HepG2 (cell line): ENCODE results near the gene PHF10. TPM values are rescaled to one million over a fixed set of nuclear protein-coding genes. Genes with fewer than 3 reads are reported as not detected.

ENCODE experiments used
- CREB1 ChIP-seq, 2 experiments: fragments of 450-650 bp in 1 of 2; IDR thresholded peaks; 2 replicates each; pipeline ENCODE4 v1.6.1; 2016 to 2017; ENCODE audit warnings: control low read depth in 1 of 2, mild to moderate bottlenecking in 1 of 2, missing compliant biosample characterization in 1 of 2, missing genetic modification characterization in 1 of 2
- CREB3 ChIP-seq: sonication (generic); formaldehyde crosslinking; IDR thresholded peaks from 2 replicates; pipeline ENCODE4 v1.5.0; 2020; ENCODE audit warnings: missing genetic modification reagents
- ELF1 ChIP-seq: sonication (generic); formaldehyde crosslinking; IDR thresholded peaks from 2 replicates; pipeline ENCODE4 v1.4.0; 2020; ENCODE audit warnings: missing genetic modification reagents
- ESRRA ChIP-seq: sonication (generic); formaldehyde crosslinking; IDR thresholded peaks from 2 replicates; pipeline ENCODE4 v1.5.1; 2020; ENCODE audit warnings: mild to moderate bottlenecking, low read depth, missing genetic modification reagents
- GATA4 ChIP-seq: sonication (generic); IDR thresholded peaks from 2 replicates; pipeline ENCODE4 v1.6.1; 2016; ENCODE audit warnings: antibody characterized with exemption, low read depth, borderline replicate concordance
- IRX3 ChIP-seq: sonication (generic); formaldehyde crosslinking; IDR thresholded peaks from 2 replicates; pipeline ENCODE4 v1.8.1; 2023; ENCODE audit warnings: mild to moderate bottlenecking, low read depth, missing genetic modification reagents, borderline replicate concordance
- KDM3A ChIP-seq: IDR thresholded peaks from 2 replicates; pipeline ENCODE4 v1.6.1; 2018; ENCODE audit warnings: low read depth, missing compliant biosample characterization
- KDM4B ChIP-seq: sonication (generic); formaldehyde crosslinking; IDR thresholded peaks from 2 replicates; pipeline ENCODE4 v1.4.0; 2020; ENCODE audit warnings: missing genetic modification reagents
- NKX3-1 ChIP-seq: sonication (generic); formaldehyde crosslinking; IDR thresholded peaks from 2 replicates; pipeline ENCODE4 v1.5.0; 2020; ENCODE audit warnings: missing genetic modification reagents
- SRY ChIP-seq: sonication (generic); formaldehyde crosslinking; IDR thresholded peaks from 2 replicates; pipeline ENCODE4 v1.8.0; 2022; ENCODE audit warnings: mild to moderate bottlenecking, missing genetic modification reagents
- TBX3 ChIP-seq: fragments of 450-650 bp; IDR thresholded peaks from 2 replicates; pipeline ENCODE4 v1.6.1; 2017; ENCODE audit warnings: antibody characterized with exemption, mild to moderate bottlenecking, inconsistent platforms, borderline replicate concordance
- TIGD3 ChIP-seq: sonication (generic); formaldehyde crosslinking; IDR thresholded peaks from 2 replicates; pipeline ENCODE4 v1.5.1; 2020; ENCODE audit warnings: mild to moderate bottlenecking, missing genetic modification reagents, borderline replicate concordance
- TOPORS ChIP-seq: sonication (generic); formaldehyde crosslinking; IDR thresholded peaks from 2 replicates; pipeline ENCODE4 v1.8.0; 2023; ENCODE audit warnings: mild to moderate bottlenecking, missing genetic modification reagents
- TRIM22 ChIP-seq: fragments of 450-650 bp; IDR thresholded peaks from 2 replicates; pipeline ENCODE4 v1.6.1; 2017
- YY1 ChIP-seq: IDR thresholded peaks from 2 replicates; pipeline ENCODE4 v1.6.1; 2011; ENCODE audit warnings: low read length, low read depth, moderate library complexity, mild to moderate bottlenecking; ENCODE audit not compliant: insufficient read depth, insufficient replicate concordance
- ZHX2 ChIP-seq, 2 experiments: sonication (generic) in 1 of 2; formaldehyde crosslinking in 1 of 2; IDR thresholded peaks; 2 replicates each; pipeline versions ENCODE4 v1.6.1 to v1.9.0; 2014 to 2022; ENCODE audit warnings: antibody characterized with exemption in 1 of 2, borderline replicate concordance in 1 of 2, inconsistent platforms in 1 of 2, low read depth in 1 of 2, missing genetic modification reagents in 1 of 2
- ZNF205 ChIP-seq: IDR thresholded peaks from 2 replicates; pipeline ENCODE4 v1.6.1; 2018; ENCODE audit warnings: missing biosample characterization, missing genetic modification reagents
- ZNF446 ChIP-seq: sonication (generic); formaldehyde crosslinking; IDR thresholded peaks from 2 replicates; pipeline ENCODE4 v1.5.0; 2020; ENCODE audit warnings: mild to moderate bottlenecking, missing genetic modification reagents
- ZNF7 ChIP-seq: IDR thresholded peaks from 2 replicates; pipeline ENCODE4 v1.6.1; 2016; ENCODE audit warnings: missing biosample characterization, missing genetic modification reagents
- ZZZ3 ChIP-seq: sonication (generic); formaldehyde crosslinking; IDR thresholded peaks from 2 replicates; pipeline ENCODE4 v1.4.0; 2020; ENCODE audit warnings: missing genetic modification reagents, mild to moderate bottlenecking, borderline replicate concordance
- polyA plus RNA-seq, 8 experiments: library from polyadenylated mRNA; depleted of rRNA in 3 of 8; stranded (reverse) in 7 of 8; unstranded in 1 of 8; fragments of >200 nt; fragmentation: Illumina TruSeq in 4 of 8; extraction: Trizol in 4 of 8; gene quantifications; 2 replicates each; pipeline versions ENCODE4 v1.2.1 to v1.2.3, GENCODE V29; 2011 to 2016; ENCODE audit warnings: low read depth in 4 of 8, missing spikeins in 1 of 8, mixed read lengths in 1 of 8; ENCODE audit not compliant: insufficient read depth in 1 of 8
- total RNA-seq, 5 experiments: library from RNA; depleted of rRNA; stranded (reverse); fragments of >200 nt; fragmentation: Illumina TruSeq; extraction: Trizol; gene quantifications; 2 replicates each; pipeline ENCODE4 v1.2.3, GENCODE V29; 2016; ENCODE audit warnings: low read depth in 1 of 5

Gene PHF10
- total and polyA plus RNA-seq, 2 of the 13 experiments (the other 11 are each of a cell fraction or from before 2014, with no cell fraction given), result 42.1 to 84.1 TPM

GRCh38 chr6:169724494-169725124 lies at the start of gene PHF10 (continued):
- TF ChIP-seq ZHX2 (IDR thresholded peaks at IDR 0.05; ENCODE audit: low read depth) (no peak), ZHX2 (CRISPR knock-in tag; IDR thresholded peaks at IDR 0.05; ENCODE audit: borderline replicate concordance) (0 out of 2 replicates have a peak, but pooled peaks have one; percentile 43), CREB3 (peak; percentile 68), YY1 (peak; percentile 40), GATA4 (no peak), ESRRA (CRISPR knock-in tag) (peak; percentile 65; the same call in 1 of the 2 replicates), KDM3A (CRISPR knock-in tag) (peak; percentile 62; the same call in 1 of the 2 replicates), TIGD3 (CRISPR knock-in tag) (no peak), NKX3-1 (CRISPR knock-in tag) (peak; percentile 68; the same call in 1 of the 2 replicates), TRIM22 (no peak), KDM4B (CRISPR knock-in tag) (peak; percentile 88), TOPORS (CRISPR knock-in tag) (no peak; the same call in 1 of the 2 replicates), ELF1 (peak; percentile 58; the same call in 1 of the 2 replicates), IRX3 (CRISPR knock-in tag) (no peak; the same call in 1 of the 2 replicates), SRY (CRISPR knock-in tag) (peak; percentile 61), TBX3 (no peak), ZZZ3 (CRISPR knock-in tag) (no peak), CREB1 (IDR thresholded peaks at IDR 0.05) (no peak), CREB1 (CRISPR knock-in tag; IDR thresholded peaks at IDR 0.05) (no peak), ZNF446 (CRISPR knock-in tag) (peak; percentile 92; the same call in 1 of the 2 replicates), ZNF205 (CRISPR knock-in tag) (peak; percentile 72; the same call in 1 of the 2 replicates), ZNF7 (no peak)
